Astrocyte (in vitro differentiated cells and primary cell): Measurements from ENCODE around the gene SRCIN1. TPM values are rescaled to one million over a fixed set of nuclear protein-coding genes. Genes with fewer than 3 reads are reported as not detected.
"Not testable (repeated sequence)": the region's sequence is repeated elsewhere in the genome, so short reads cannot be mapped to it uniquely, and the experiment has no call there.

ENCODE experiments used
- DNase-seq: peaks from one replicate; pipeline ENCODE4 v3.0.0-alpha.2; 2010; ENCODE audit warnings: low read depth
- FAIRE-seq: peaks from 2 replicates; lab custom pipeline; 2011; peaks lifted over from hg19 to GRCh38; lab: Jason Lieb, UNC
- H2AFZ ChIP-seq: 2 replicates; pipeline ENCODE4 v1.6.0; 2012; ENCODE audit warnings: low read depth, low read length, inconsistent platforms
- H3K27ac ChIP-seq: 2 replicates; pipeline ENCODE4 v1.5.1; 2011; ENCODE audit warnings: low read depth, low read length, inconsistent platforms
- H3K27me3 ChIP-seq: 2 replicates; pipeline ENCODE4 v1.6.0; 2011; ENCODE audit warnings: low read length, inconsistent platforms; ENCODE audit not compliant: insufficient read depth
- H3K36me3 ChIP-seq: 2 replicates; pipeline ENCODE4 v1.5.1; 2011; ENCODE audit warnings: low read length, inconsistent platforms; ENCODE audit not compliant: insufficient read depth
- H3K4me1 ChIP-seq: 2 replicates; pipeline ENCODE4 v1.5.1; 2011; ENCODE audit warnings: low read length, inconsistent platforms; ENCODE audit not compliant: insufficient read depth
- H3K4me2 ChIP-seq: 2 replicates; pipeline ENCODE4 v1.6.0; 2012; ENCODE audit warnings: low read length, inconsistent platforms
- H3K4me3 ChIP-seq: 2 replicates; pipeline ENCODE4 v1.5.1; 2011; ENCODE audit warnings: low read depth, mild to moderate bottlenecking, low read length, inconsistent platforms; ENCODE audit not compliant: insufficient read depth
- H3K79me2 ChIP-seq: 2 replicates; pipeline ENCODE4 v1.6.0; 2012; ENCODE audit warnings: mild to moderate bottlenecking, low read length, inconsistent platforms; ENCODE audit not compliant: insufficient read depth
- H3K9ac ChIP-seq: 2 replicates; pipeline ENCODE4 v1.6.0; 2012; ENCODE audit warnings: mild to moderate bottlenecking, low read length, inconsistent platforms
- H3K9me3 ChIP-seq: 2 replicates; pipeline ENCODE4 v1.5.1; 2012; ENCODE audit warnings: low read depth, mild to moderate bottlenecking, low read length, inconsistent platforms; ENCODE audit not compliant: insufficient read depth
- H4K20me1 ChIP-seq: 2 replicates; pipeline ENCODE4 v1.6.0; 2012; ENCODE audit warnings: low read length, inconsistent platforms; ENCODE audit not compliant: insufficient read depth
- H3K27ac Mint-ChIP-seq: one replicate; pipeline ENCODE4 v1.8.0; 2021; ENCODE audit warnings: mild to moderate bottlenecking, mixed read lengths; ENCODE audit not compliant: unreplicated experiment
- H3K27me3 Mint-ChIP-seq: one replicate; pipeline ENCODE4 v1.8.0; 2021; ENCODE audit warnings: low read depth, mixed read lengths; ENCODE audit not compliant: unreplicated experiment
- H3K36me3 Mint-ChIP-seq: one replicate; pipeline ENCODE4 v1.8.0; 2021; ENCODE audit warnings: low read depth, mixed read lengths; ENCODE audit not compliant: unreplicated experiment
- H3K4me1 Mint-ChIP-seq: one replicate; pipeline ENCODE4 v1.8.0; 2021; ENCODE audit warnings: low read depth, mixed read lengths; ENCODE audit not compliant: unreplicated experiment
- H3K4me3 Mint-ChIP-seq: one replicate; pipeline ENCODE4 v1.8.0; 2021; ENCODE audit warnings: mild to moderate bottlenecking, moderate library complexity, mixed read lengths; ENCODE audit not compliant: unreplicated experiment
- H3K9me3 Mint-ChIP-seq: one replicate; pipeline ENCODE4 v1.8.0; 2021; ENCODE audit warnings: mild to moderate bottlenecking, mixed read lengths; ENCODE audit not compliant: unreplicated experiment
- EZH2 ChIP-seq: IDR thresholded peaks from 2 replicates; pipeline ENCODE4 v1.6.1; 2012; ENCODE audit warnings: mild to moderate bottlenecking, low read length, inconsistent platforms; ENCODE audit not compliant: insufficient read depth
- total RNA-seq: library from RNA; stranded (reverse); gene quantifications from 2 replicates; pipeline ENCODE4 v1.2.1, GENCODE V29; 2021
- TF ChIP-seq, protein P1 (sequence below): IDR thresholded peaks from 2 replicates; pipeline ENCODE4 v1.5.1; 2011; ENCODE audit warnings: low read depth, mild to moderate bottlenecking, inconsistent platforms, low read length, moderate library complexity; ENCODE audit not compliant: insufficient read depth

Gene SRCIN1
- total RNA-seq, 1 donor from 2014 or later = 1.5 TPM

DNA sequence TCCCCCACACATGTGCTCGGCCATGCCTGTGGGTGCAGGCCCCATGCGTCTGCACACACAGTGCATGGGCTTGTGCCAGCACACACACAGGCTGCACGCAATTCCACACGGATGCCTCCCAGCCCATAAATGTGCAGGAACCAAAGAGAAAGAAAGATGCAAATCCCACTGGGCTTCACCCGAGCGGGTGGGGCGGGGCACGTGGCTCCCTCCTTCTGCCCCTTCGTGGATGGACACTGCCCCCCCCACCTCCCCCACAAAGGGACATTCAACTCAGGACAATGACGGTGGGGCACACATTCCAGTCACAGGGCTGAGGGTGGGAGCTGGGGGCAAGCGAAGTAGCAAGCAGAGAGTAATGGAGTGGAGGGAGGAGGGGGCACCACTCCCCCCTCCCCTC lies 74.9 kb downstream of the SRCIN1 start:
- H3K27me3 Mint-ChIP-seq = peaks cover 49% of the 10 kb centered on the region
- H4K20me1 ChIP-seq, H3K27ac Mint-ChIP-seq, H3K4me3 ChIP-seq, DNase-seq, H3K9ac ChIP-seq, H3K4me1 Mint-ChIP-seq, H3K36me3 Mint-ChIP-seq, H3K4me3 Mint-ChIP-seq, H3K36me3 ChIP-seq, H2AFZ ChIP-seq, H3K79me2 ChIP-seq, H3K9me3 ChIP-seq, H3K4me1 ChIP-seq, H3K9me3 Mint-ChIP-seq, FAIRE-seq, H3K4me2 ChIP-seq, H3K27ac ChIP-seq: not testable (repeated sequence)
- H3K27me3 ChIP-seq = peaks cover 15% of the 10 kb centered on the region

DNA sequence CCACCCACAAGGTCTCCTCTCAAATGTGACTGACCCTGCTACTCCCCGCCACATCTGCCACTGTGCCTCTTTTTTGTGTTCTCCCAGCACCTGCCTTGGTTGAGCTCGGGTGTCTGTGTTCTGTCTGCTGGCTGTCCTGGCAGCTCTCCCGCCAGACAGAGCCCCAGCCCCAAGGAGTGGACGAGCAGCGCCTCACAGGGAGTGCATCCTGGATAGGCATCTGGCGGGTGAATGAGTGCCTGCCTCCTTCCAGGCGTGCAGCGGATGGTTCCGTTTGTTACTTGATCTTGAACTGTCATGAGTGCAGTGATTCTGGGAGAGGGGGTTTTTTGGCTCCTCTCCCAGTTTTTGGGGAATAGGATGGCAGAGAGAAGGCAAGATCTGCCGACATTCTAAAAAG lies 77.6 kb downstream of the SRCIN1 start:
- not testable (repeated sequence) for H3K36me3 Mint-ChIP-seq, H2AFZ ChIP-seq, H3K79me2 ChIP-seq, H3K4me1 ChIP-seq, FAIRE-seq, H3K9ac ChIP-seq, H3K4me1 Mint-ChIP-seq, H3K27ac ChIP-seq, H4K20me1 ChIP-seq, H3K9me3 Mint-ChIP-seq, H3K36me3 ChIP-seq, H3K4me3 Mint-ChIP-seq, H3K9me3 ChIP-seq, DNase-seq, H3K27me3 ChIP-seq, H3K4me3 ChIP-seq, H3K4me2 ChIP-seq
- H3K27ac Mint-ChIP-seq = peak overlapping the region; percentile 72
- H3K27me3 Mint-ChIP-seq = peaks cover 39% of the 10 kb centered on the region

DNA sequence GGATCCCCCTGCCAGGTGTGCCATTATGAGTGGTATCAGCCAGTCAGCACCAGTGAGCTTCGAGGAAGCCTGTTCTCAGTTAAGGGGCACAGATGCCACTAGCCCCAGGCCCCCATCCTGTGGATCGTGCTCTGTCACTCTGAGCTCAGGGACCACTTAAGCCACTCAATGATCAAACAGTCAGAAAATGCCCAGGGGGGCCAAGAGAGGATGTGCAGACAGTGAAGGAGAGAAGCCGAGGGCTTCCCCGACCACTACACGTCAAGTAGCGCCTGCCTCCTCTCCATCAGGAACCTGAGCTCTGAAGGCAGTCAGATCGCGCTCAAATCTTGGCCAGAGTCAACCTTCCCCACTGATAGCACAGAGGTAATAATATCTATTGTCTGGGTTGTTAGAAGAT lies 79.2 kb downstream of the SRCIN1 start:
- not testable (repeated sequence) for H3K27ac Mint-ChIP-seq, H3K9ac ChIP-seq, H4K20me1 ChIP-seq, H3K4me3 Mint-ChIP-seq, H3K79me2 ChIP-seq, FAIRE-seq, H3K9me3 Mint-ChIP-seq, H3K9me3 ChIP-seq, H3K36me3 ChIP-seq, DNase-seq, H3K27ac ChIP-seq, H2AFZ ChIP-seq, H3K4me3 ChIP-seq, H3K27me3 ChIP-seq, H3K36me3 Mint-ChIP-seq, H3K4me2 ChIP-seq, H3K4me1 ChIP-seq
- peaks cover 39% of the 10 kb centered on the region for H3K27me3 Mint-ChIP-seq
- peaks cover 10% of the 10 kb centered on the region for H3K4me1 Mint-ChIP-seq

DNA sequence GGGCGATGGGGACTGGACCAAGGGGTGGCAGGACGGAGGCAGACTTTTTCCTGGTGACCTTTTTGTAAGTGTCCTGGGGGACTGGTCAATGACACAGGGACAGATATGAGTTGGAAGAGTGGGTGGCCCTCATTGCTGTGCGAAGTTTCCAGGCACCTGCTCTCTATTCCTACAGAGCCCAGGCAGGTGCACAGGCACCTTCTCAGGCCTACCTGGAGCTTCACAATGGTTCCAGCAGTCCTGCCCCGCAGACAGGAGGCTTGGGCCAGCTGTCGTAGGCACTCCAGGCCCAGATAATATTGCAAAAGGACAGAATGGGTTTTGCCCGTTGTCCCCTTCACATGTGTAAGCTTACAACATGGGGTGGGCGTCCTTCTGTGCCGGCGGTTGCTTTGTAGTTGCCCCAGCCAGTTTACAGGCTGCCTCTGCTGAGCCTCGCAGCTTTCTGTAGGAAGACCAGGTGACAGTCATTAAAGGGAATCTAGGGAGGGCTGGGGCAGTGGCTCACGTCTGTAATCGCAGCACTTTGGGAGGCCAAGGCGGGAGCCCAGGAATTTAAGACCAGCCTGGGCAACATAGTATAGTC lies 93.2 kb downstream of the SRCIN1 start:
- Histone ChIP-seq H3K27me3 (no peaks in the 10 kb centered on the region), H4K20me1 (peaks cover 27% of the 10 kb centered on the region), H3K4me2 (no peak overlapping the region), H3K4me3 (no peak overlapping the region), H3K36me3 (no peaks in the 10 kb centered on the region), H2AFZ (no peak overlapping the region), H3K9me3 (no peaks in the 10 kb centered on the region), H3K4me1 (peaks cover 24% of the 10 kb centered on the region), H3K9ac (no peak overlapping the region), H3K79me2 (no peaks in the 10 kb centered on the region), H3K27ac (no peak overlapping the region)
- Mint-ChIP-seq H3K9me3 (no peaks in the 10 kb centered on the region), H3K36me3 (peaks cover 12% of the 10 kb centered on the region), H3K4me1 (peaks cover 31% of the 10 kb centered on the region), H3K27ac (peak overlapping the region; percentile 89), H3K4me3 (no peak overlapping the region), H3K27me3 (peaks cover 3% of the 10 kb centered on the region)
- TF ChIP-seq, protein P1, sequence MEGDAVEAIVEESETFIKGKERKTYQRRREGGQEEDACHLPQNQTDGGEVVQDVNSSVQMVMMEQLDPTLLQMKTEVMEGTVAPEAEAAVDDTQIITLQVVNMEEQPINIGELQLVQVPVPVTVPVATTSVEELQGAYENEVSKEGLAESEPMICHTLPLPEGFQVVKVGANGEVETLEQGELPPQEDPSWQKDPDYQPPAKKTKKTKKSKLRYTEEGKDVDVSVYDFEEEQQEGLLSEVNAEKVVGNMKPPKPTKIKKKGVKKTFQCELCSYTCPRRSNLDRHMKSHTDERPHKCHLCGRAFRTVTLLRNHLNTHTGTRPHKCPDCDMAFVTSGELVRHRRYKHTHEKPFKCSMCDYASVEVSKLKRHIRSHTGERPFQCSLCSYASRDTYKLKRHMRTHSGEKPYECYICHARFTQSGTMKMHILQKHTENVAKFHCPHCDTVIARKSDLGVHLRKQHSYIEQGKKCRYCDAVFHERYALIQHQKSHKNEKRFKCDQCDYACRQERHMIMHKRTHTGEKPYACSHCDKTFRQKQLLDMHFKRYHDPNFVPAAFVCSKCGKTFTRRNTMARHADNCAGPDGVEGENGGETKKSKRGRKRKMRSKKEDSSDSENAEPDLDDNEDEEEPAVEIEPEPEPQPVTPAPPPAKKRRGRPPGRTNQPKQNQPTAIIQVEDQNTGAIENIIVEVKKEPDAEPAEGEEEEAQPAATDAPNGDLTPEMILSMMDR = no peak
- TF ChIP-seq EZH2 = no peak
- FAIRE-seq (no peak), DNase-seq (no peak)
